ENCODE results near the gene SLTM.

DNA sequence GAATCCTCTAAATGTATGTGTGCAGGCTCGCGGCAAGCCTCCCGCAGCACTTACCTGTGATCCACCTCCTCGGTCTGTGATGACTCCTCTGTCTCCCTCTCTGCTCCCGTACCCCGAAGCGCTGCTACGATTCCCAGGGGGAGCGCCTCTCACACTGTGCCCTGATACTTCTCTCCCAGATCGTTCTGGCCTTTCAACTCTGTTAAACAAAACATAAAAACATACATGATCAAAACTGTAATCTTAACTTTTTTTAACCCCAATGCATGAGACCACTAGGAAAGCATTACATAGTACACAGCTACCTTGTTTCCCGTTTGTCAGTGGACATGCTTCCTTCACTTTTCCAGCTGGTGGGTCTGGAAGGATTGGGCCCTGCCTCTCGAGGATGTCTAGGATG lies 46.6 kb downstream of the SLTM start:
- TF ChIP-seq POLR2AphosphoS5 (IDR thresholded peaks at IDR 0.05) (no peak), POLR2A (IDR thresholded peaks at IDR 0.05) (no peak), EP300 (IDR thresholded peaks at IDR 0.05) (no peak)
- TF ChIP-seq, protein P1, sequence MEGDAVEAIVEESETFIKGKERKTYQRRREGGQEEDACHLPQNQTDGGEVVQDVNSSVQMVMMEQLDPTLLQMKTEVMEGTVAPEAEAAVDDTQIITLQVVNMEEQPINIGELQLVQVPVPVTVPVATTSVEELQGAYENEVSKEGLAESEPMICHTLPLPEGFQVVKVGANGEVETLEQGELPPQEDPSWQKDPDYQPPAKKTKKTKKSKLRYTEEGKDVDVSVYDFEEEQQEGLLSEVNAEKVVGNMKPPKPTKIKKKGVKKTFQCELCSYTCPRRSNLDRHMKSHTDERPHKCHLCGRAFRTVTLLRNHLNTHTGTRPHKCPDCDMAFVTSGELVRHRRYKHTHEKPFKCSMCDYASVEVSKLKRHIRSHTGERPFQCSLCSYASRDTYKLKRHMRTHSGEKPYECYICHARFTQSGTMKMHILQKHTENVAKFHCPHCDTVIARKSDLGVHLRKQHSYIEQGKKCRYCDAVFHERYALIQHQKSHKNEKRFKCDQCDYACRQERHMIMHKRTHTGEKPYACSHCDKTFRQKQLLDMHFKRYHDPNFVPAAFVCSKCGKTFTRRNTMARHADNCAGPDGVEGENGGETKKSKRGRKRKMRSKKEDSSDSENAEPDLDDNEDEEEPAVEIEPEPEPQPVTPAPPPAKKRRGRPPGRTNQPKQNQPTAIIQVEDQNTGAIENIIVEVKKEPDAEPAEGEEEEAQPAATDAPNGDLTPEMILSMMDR (IDR thresholded peaks at IDR 0.05): no peak
